ENCODE results near the gene FCHSD2. TPM values are rescaled to one million over a fixed set of nuclear protein-coding genes. Genes with fewer than 3 reads are reported as not detected.

Gene FCHSD2
- polyA plus RNA-seq, 2 of the 4 experiments (the other 2 are of a cell fraction), result 10.5 to 19.0 TPM

DNA sequence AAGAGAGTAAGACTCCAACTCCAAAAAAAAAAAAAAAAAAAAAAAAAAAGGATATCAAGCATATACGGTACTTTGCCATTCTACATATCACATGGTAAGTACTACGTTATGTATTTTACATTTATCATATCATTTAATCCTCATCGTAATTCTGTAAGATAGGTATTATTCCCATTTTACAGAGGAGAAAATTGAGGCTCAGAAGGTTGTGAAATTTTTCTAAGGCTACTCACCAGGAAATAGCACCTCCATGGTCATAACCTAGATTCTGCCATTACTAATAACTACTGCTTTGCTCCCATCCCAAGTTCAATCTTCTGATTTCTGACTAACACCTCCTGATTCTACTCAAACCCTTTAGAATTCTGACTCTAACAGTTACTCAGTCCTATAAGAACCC, 138.0 kb downstream of the FCHSD2 start:
- Histone ChIP-seq H3K4me2 (no peak overlapping the region), H3K4me3 (no peak overlapping the region), H3K27ac (no peak overlapping the region), H3K4me1 (peaks cover 30% of the 10 kb centered on the region), H3K9me3 (peaks cover 2% of the 10 kb centered on the region; the same call in 1 of the 3 replicates)
- ATAC-seq (no peak), DNase-seq (ENCODE audit: low read depth in 1 of 2, low spot score in 1 of 2) (no peak), FAIRE-seq (no peak)
- WGBS (ENCODE audit: missing lambda C conversion rate), result 91% methylated on average over 3 of the region's 3 CpGs
- POLR2A ChIA-PET, result no interaction called here
- CTCF ChIA-PET, result interaction anchor here (0.7 kb wide), 1 partner anchor 38 kb away, joined by 3 read pairs; no protein-coding TSS in a partner anchor
- TF ChIP-seq, protein P1, sequence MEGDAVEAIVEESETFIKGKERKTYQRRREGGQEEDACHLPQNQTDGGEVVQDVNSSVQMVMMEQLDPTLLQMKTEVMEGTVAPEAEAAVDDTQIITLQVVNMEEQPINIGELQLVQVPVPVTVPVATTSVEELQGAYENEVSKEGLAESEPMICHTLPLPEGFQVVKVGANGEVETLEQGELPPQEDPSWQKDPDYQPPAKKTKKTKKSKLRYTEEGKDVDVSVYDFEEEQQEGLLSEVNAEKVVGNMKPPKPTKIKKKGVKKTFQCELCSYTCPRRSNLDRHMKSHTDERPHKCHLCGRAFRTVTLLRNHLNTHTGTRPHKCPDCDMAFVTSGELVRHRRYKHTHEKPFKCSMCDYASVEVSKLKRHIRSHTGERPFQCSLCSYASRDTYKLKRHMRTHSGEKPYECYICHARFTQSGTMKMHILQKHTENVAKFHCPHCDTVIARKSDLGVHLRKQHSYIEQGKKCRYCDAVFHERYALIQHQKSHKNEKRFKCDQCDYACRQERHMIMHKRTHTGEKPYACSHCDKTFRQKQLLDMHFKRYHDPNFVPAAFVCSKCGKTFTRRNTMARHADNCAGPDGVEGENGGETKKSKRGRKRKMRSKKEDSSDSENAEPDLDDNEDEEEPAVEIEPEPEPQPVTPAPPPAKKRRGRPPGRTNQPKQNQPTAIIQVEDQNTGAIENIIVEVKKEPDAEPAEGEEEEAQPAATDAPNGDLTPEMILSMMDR (IDR thresholded peaks at IDR 0.05), result no peak
- TF ChIP-seq RARB (CRISPR knock-in tag; IDR thresholded peaks at IDR 0.05) (no peak), CEBPB (IDR thresholded peaks at IDR 0.05) (no peak), RCOR1 (IDR thresholded peaks at IDR 0.05; ENCODE audit: low read depth, low read length) (no peak), POLR2AphosphoS2 (conservative IDR thresholded peaks at IDR 0.05; ENCODE audit: low read length) (no peak), SMC3 (IDR thresholded peaks at IDR 0.05) (no peak)
- TF ChIP-seq, protein P2, sequence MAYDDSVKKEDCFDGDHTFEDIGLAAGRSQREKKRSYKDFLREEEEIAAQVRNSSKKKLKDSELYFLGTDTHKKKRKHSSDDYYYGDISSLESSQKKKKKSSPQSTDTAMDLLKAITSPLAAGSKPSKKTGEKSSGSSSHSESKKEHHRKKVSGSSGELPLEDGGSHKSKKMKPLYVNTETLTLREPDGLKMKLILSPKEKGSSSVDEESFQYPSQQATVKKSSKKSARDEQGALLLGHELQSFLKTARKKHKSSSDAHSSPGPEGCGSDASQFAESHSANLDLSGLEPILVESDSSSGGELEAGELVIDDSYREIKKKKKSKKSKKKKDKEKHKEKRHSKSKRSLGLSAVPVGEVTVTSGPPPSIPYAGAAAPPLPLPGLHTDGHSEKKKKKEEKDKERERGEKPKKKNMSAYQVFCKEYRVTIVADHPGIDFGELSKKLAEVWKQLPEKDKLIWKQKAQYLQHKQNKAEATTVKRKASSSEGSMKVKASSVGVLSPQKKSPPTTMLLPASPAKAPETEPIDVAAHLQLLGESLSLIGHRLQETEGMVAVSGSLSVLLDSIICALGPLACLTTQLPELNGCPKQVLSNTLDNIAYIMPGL (CRISPR knock-in tag; IDR thresholded peaks at IDR 0.05; ENCODE audit: borderline replicate concordance), result no peak
- TF ChIP-seq, protein P3, sequence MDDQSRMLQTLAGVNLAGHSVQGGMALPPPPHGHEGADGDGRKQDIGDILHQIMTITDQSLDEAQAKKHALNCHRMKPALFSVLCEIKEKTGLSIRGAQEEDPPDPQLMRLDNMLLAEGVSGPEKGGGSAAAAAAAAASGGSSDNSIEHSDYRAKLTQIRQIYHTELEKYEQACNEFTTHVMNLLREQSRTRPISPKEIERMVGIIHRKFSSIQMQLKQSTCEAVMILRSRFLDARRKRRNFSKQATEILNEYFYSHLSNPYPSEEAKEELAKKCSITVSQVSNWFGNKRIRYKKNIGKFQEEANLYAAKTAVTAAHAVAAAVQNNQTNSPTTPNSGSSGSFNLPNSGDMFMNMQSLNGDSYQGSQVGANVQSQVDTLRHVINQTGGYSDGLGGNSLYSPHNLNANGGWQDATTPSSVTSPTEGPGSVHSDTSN (IDR thresholded peaks at IDR 0.05), result no peak

DNA sequence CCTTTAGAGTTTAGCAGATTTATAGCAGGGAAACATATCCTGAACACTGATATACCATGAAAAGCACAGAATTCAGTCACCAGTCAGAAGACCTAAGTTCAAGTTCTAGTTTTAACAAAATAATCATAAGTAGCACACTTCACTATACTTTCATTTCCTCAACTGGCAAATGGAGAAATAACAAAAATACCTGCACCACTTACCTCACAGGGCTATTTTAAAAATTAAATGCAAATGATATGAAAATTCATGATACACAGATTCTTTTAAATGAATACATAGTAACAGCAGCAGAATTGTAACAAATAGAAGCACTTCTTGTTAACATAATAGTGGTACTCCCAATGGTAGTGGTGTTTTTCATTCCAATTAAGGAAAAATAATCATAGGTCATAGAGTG, 139.0 kb downstream of the FCHSD2 start:
- TF ChIP-seq RAD21 (conservative IDR thresholded peaks at IDR 0.05 in 1 of 2, IDR thresholded peaks at IDR 0.05 in 1 of 2), result no peak
- TF ChIP-seq, protein P4, sequence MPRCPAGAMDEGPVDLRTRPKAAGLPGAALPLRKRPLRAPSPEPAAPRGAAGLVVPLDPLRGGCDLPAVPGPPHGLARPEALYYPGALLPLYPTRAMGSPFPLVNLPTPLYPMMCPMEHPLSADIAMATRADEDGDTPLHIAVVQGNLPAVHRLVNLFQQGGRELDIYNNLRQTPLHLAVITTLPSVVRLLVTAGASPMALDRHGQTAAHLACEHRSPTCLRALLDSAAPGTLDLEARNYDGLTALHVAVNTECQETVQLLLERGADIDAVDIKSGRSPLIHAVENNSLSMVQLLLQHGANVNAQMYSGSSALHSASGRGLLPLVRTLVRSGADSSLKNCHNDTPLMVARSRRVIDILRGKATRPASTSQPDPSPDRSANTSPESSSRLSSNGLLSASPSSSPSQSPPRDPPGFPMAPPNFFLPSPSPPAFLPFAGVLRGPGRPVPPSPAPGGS (IDR thresholded peaks at IDR 0.05), result no peak
- TF ChIP-seq BHLHE40 (IDR thresholded peaks at IDR 0.05; ENCODE audit: low read depth, low read length), result no peak
- ChIA-PET CTCF (no interaction called here), POLR2A (no interaction called here)
- no peak for DNase-seq (ENCODE audit: low read depth in 1 of 2, low spot score in 1 of 2)
- H3K27ac ChIP-seq, result no peak overlapping the region
- no peak for FAIRE-seq
- H3K4me1 ChIP-seq, result peaks cover 30% of the 10 kb centered on the region
- no peaks in the 10 kb centered on the region for H3K9me3 ChIP-seq
- H3K4me3 ChIP-seq, result no peak overlapping the region
- ATAC-seq, result no peak
- no peak overlapping the region for H3K4me2 ChIP-seq

DNA sequence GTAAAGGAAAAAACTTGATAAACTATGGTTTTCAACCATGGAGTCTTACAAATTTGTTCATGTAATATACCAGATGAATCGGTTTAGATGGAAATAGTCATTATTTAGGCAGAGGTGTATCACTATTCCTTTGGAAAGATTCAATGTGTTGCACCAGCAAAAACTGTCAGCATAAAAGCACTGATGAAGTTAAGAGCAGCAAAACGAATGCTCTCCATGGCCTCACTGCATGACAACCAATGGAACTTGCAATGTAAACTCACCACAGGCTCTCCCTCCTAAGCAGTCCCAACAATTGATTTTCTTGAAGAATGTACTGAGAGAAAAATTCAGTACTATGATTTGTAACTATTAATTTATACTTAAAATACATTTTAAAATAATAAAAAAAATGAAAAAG, 139.9 kb downstream of the FCHSD2 start:
- ChIA-PET CTCF (no interaction called here), POLR2A (no interaction called here)
- peaks cover 30% of the 10 kb centered on the region for H3K4me1 ChIP-seq
- 78% methylated on average over 2 of the region's 2 CpGs for WGBS (ENCODE audit: missing lambda C conversion rate)
- H3K9me3 ChIP-seq, result no peaks in the 10 kb centered on the region
- TF ChIP-seq TFCP2L1 (CRISPR knock-in tag; IDR thresholded peaks at IDR 0.05), result no peak
- TF ChIP-seq, protein P5, sequence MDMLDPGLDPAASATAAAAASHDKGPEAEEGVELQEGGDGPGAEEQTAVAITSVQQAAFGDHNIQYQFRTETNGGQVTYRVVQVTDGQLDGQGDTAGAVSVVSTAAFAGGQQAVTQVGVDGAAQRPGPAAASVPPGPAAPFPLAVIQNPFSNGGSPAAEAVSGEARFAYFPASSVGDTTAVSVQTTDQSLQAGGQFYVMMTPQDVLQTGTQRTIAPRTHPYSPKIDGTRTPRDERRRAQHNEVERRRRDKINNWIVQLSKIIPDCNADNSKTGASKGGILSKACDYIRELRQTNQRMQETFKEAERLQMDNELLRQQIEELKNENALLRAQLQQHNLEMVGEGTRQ (IDR thresholded peaks at IDR 0.05), result no peak
- TF ChIP-seq SMC3 (IDR thresholded peaks at IDR 0.05), result no peak
- no peak for TF ChIP-seq NR3C1 (IDR thresholded peaks at IDR 0.05)
- TF ChIP-seq FOSL2 (IDR thresholded peaks at IDR 0.05), result no peak
- TF ChIP-seq FOSL2 (CRISPR knock-in tag; IDR thresholded peaks at IDR 0.05), result no peak
- no peak for TF ChIP-seq EHMT2 (IDR thresholded peaks at IDR 0.05; ENCODE audit: low read depth)
- no peak for TF ChIP-seq RNF2 (IDR thresholded peaks at IDR 0.05; ENCODE audit: borderline replicate concordance, low read depth)
- no peak for TF ChIP-seq MAZ (IDR thresholded peaks at IDR 0.05; ENCODE audit: borderline replicate concordance, low read depth, low read length)
- H3K4me3 ChIP-seq, result no peak overlapping the region
- DNase-seq (ENCODE audit: low read depth in 1 of 2, low spot score in 1 of 2) (no peak), FAIRE-seq (no peak), ATAC-seq (no peak)
- H3K4me2 ChIP-seq, result peak overlapping the region; percentile 37
- no peak overlapping the region for H3K27ac ChIP-seq
